OCI-LY1 (cell line): ENCODE data around the gene CNNM1.

Experiments
- CTCF ChIP-seq: fragments of 200-600 bp; sonication (generic), shearing (Covaris generic); IDR thresholded peaks from 2 replicates; pipeline ENCODE4 v1.5.1; 2017; ENCODE audit warnings: mild to moderate bottlenecking, antibody characterized with exemption, low read length, moderate library complexity, mixed read lengths
- EZH2 ChIP-seq: fragments of 200-600 bp; sonication (generic), shearing (Covaris generic); IDR thresholded peaks from 2 replicates; pipeline ENCODE4 v1.8.0; 2017; ENCODE audit warnings: borderline replicate concordance, mixed run types, mild to moderate bottlenecking, antibody characterized with exemption, low read length, moderate library complexity, mixed read lengths

DNA sequence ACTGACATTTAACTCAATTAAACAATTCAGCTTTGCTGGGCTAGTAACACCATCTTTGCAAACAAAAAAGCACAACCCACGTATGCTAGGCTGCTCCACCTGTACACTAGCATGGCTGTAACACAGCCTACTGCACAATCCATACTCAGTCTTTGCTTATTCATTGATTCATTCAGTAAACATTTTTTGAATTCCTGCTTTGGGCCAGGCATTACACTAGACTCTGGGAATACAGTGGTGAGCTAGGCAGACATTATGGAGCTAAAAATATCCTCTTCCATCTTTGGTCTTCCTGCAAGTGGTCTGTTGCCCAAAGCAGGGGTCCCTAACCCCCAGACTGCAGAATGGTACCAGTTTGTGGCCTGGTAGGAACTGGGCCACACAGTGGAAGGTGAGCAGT lies 9.9 kb downstream of the CNNM1 start:
- TF ChIP-seq CTCF: no peak
- TF ChIP-seq EZH2: no peak
